ENCODE measurements around the gene SYNJ2.

DNA sequence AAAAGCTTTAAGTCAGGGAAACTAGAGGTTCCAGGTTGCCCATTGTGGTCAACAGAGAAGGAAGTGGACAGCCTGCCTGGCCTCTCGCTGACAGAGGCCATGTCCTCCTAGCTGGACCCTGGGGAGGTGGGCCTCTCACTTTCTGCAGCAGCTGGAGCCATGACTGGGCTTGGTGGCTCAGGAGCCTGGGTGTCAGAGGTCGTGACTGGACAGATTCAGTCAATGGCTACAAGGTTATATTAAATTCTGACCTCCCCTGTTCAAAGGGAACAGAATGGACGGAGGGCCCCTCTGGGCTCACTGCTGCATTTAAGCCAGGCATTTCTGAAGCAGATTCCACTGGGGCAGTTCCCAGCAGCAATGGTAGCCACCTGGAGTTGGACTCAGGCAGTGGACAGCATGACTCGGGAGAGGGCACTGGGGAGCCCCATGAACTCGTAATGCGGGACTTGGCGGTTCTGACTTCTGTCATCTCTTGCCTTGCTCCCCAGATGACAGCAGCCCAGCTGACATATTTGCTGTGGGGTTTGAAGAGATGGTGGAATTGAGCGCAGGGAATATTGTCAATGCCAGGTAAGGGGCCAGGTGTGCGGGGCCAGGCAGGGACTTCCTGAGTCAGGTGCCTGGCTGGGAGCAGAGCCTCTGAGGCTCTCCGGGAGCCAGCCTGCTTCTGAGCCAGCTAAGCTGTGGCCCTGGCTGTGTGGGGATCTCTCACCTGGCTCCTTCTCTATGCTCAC lies 86.7 kb downstream of the SYNJ2 start:
- TF ChIP-seq POLR2A (IDR thresholded peaks at IDR 0.05; ENCODE audit: low read depth, low read length) = no peak
- TF ChIP-seq SPI1 (IDR thresholded peaks at IDR 0.05; ENCODE audit: low read depth, low read length) = no peak

Measured in GM12891 (cell line).